GM12892 (cell line): Measurements from ENCODE around the gene ARRB2.

Experiments used
- POLR2A ChIP-seq: IDR thresholded peaks from 2 replicates; pipeline ENCODE4 v1.6.1; 2011; ENCODE audit warnings: low read depth, low read length, control low read depth
- POLR2AphosphoS5 ChIP-seq: IDR thresholded peaks from 2 replicates; pipeline ENCODE4 v1.6.1; 2011; ENCODE audit warnings: low read depth, low read length, control low read depth
- TAF1 ChIP-seq: IDR thresholded peaks from 2 replicates; pipeline ENCODE4 v1.6.1; 2011; ENCODE audit warnings: low read depth, mild to moderate bottlenecking, control low read depth, low read length, borderline replicate concordance

DNA sequence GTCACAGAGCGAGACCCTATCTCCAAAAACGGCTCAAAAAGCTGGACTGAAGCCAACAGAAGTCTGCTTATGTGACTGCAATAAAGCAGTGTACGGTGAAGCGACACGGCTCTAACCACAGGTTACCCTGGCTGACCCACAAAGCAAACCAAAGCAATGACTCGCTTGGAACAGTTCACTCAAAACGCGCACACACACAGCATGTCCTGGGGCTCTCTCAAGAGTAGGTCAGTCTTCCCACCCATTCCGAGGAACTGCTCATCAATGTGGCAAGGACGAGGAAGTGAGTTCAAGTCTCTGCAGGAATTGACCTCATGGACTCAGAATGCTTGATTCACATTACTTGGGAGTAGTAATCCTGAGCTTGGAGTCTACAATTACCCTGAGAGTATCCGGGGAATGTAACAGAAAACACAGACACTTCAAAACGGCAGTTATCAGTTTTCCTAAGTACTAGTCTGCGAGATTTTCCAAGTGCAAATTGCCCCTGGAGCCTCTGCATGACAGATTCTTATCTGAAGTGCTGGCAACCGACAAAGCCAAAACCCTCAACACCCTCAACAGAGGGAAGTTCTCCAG is 31.9 kb upstream of the ARRB2 start:
- no peak for TF ChIP-seq POLR2AphosphoS5
- no peak for TF ChIP-seq POLR2A
- TF ChIP-seq TAF1, result no peak
